GM12874 (cell line): ENCODE data around the gene HOMER3.

Experiments
- TF ChIP-seq, protein P1 (sequence below): IDR thresholded peaks from 2 replicates; pipeline ENCODE4 v1.5.1; 2011; ENCODE audit warnings: low read depth, mild to moderate bottlenecking, control low read depth, low read length, moderate library complexity; ENCODE audit not compliant: insufficient read depth

The HOMER3 gene

DNA sequence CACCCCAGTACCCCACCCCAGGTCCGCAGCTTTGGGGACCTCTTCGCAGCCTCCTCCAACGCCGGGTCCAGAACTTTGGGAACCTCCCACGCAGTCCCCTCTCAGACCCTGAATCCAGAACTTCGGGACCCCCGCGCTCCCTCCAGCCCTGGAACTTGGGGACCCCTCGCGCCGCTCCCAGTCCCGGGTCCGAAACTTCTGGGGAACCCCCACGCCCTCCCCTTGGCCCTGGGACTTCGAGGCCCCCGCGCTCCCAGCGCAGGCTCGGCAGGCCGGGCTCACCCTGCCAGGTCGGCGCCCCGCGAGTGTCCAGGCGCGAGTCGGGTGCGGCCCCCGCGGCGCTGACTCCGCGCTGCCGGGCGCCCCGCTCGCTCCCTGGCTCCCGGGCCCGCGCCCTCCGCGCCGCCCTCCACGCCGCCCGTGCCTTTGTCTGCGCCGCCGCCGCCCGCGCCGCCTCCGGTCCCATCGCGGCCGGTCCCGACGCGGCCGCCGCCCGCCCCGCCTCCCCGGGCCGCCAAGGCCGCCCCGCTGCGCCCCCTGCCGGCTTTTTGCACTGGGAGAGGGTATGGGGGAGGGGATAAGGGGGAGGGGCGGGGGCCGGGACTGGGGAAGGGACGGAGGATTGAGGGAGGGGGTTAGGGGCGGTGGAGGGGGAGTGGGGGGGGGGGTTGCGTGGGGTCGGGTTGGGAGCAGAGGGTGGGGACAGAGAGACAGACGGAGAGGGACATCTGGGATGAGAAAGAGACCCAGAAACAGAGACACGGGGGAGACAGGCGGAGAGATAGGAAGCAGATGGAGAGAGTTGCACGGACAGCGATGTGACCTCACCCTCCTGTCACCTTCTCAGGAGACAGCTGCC, at the start of gene HOMER3:
HOMER3 (minus strand) TSS at position 449 of the 859 bp plus-strand sequence. CDS start 2,235 bp downstream, outside the sequence.
- TF ChIP-seq, protein P1, sequence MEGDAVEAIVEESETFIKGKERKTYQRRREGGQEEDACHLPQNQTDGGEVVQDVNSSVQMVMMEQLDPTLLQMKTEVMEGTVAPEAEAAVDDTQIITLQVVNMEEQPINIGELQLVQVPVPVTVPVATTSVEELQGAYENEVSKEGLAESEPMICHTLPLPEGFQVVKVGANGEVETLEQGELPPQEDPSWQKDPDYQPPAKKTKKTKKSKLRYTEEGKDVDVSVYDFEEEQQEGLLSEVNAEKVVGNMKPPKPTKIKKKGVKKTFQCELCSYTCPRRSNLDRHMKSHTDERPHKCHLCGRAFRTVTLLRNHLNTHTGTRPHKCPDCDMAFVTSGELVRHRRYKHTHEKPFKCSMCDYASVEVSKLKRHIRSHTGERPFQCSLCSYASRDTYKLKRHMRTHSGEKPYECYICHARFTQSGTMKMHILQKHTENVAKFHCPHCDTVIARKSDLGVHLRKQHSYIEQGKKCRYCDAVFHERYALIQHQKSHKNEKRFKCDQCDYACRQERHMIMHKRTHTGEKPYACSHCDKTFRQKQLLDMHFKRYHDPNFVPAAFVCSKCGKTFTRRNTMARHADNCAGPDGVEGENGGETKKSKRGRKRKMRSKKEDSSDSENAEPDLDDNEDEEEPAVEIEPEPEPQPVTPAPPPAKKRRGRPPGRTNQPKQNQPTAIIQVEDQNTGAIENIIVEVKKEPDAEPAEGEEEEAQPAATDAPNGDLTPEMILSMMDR, result 0 out of 2 replicates have a peak, but pooled peaks have one; percentile 32

DNA sequence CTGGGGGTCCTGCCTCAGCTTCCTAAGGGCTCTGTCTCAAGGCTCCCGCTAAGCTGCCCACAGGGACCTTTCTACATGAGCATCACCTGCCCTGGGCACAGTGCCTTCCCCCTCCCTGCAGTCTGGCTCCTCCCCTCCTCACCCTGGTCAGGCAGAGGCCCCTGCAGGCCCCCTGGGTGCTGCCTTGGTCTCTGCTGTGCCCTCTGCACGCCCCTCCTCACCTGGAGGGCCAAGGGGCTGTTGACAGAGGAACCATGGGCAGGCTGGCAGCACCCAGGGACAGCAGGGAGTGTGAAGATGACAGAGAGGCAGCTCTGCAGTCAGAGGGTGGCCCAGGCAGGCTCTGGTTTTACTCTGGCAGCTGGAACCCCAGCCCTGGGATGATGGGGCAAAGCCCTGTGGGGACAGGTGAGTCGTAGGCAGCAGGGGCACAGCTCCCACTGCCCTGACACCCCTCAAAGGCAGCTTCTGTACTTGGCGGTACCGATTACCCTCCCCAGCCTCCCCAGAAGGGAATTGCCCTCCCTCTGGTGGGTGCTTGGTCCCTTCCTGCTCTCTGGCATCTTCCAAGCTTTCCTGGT, 49.2 kb upstream of the HOMER3 start:
- TF ChIP-seq, protein P1, result no peak

DNA sequence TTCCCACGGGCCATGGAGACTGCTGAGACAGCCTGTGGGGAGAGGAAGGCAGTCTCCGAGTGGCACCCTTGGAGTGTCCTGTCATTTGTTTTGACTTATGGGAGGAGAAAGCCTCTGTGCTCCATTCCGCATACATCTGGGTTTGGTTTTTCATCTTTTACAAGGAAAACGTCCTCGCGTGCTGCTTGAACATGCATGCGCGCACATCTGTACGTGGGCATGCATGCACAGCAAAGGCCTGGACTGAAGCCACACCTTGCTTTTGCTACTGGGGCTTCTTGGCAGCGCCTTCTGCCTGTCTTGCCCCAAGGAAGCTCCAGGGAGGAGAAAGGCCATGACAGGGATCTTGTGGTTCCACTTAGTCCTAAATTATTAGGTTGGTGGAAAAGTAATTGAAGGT, 48.3 kb upstream of the HOMER3 start:
- TF ChIP-seq, protein P1, result no peak

DNA sequence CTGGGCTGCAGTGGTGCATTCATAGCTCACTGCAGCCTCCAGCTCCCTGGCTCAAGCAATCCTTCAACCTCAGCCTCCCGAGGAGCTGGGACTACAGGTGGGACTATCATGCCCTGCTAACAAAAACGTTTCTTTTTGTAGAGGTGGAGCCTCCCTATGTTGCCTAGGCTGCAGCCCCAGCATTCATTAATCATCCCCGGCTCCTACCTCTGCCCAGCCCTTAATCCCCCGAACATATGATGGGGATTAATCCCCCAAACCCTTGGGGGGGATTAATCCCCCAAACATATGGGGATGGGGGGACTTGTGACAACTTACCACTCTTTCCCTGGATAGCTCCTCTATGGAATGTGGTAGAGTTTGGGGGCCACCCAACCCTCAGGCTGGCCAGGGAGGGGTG, 46.4 kb upstream of the HOMER3 start:
- TF ChIP-seq, protein P1, result no peak

DNA sequence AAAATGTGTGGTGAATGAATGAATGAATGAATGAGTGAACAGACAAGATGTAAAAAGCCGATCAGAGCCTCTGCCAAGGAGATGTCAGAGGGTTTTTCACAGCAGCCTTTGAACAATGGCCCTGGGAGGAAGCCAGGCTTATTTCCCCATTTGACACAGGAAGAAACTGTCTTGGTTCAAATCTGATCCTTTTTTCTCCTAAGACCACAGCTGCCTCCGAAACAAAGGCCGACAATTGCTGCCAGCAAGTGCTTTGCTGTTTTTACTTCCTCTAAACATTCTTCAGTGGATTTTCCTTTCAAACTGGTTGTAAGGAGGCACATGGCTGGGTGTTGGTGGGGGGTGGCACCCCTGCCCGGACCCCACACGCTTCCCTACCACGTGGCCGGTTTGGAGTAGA, 44.2 kb upstream of the HOMER3 start:
- TF ChIP-seq, protein P1, result no peak

DNA sequence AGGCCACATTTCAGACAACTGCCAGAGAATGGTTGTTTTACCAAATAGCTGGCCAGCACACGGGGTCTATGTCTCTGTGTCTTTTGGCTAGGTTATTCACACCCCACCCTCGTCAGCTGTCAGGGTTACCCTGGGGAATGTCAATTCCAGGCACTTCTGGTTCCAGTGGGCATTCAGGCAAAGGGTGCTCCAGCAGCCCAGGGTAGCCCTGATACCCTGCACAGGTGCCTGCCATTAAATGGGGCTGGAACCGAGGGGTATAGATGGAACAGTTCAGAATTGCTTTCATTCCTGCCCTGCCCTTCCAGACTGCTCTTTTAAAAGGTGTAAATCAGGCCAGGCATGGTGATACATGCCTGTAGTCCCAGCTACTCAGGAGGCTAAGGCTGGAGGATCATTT, 43.2 kb upstream of the HOMER3 start:
- TF ChIP-seq, protein P1, result no peak

DNA sequence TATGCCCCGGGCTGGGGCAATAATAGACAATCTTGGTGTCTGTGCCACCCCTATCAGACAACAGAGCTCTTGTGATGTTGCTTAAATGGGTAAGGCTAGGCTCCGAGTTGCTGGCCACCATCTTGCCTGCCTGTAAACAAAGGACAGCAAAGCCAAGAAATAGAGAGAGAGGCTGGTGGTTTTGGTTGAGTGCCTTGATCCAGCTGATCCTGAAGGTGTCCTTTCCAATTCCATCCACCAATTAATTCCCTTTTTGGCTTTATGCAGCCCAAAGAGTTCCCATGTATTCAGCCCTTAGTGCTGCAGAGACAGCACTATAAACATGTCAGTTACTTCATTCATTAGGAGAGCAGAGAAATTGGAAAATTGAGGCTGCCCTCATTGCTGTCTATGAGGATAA, 41.7 kb upstream of the HOMER3 start:
- TF ChIP-seq, protein P1, result no peak
